HG02870 (cell line): ENCODE results near the gene FAM114A1.
A peak's percentile ranks its signal among the peaks of the same experiment; 100 is the strongest.

Source experiments
- ATAC-seq: cut with Tn5 transposase; IDR thresholded peaks from one replicate; pipeline ENCODE4 v1.9.1; 2021; ENCODE audit warnings: mild to moderate bottlenecking, moderate library complexity; ENCODE audit not compliant: unreplicated experiment

FAM114A1 gene

DNA sequence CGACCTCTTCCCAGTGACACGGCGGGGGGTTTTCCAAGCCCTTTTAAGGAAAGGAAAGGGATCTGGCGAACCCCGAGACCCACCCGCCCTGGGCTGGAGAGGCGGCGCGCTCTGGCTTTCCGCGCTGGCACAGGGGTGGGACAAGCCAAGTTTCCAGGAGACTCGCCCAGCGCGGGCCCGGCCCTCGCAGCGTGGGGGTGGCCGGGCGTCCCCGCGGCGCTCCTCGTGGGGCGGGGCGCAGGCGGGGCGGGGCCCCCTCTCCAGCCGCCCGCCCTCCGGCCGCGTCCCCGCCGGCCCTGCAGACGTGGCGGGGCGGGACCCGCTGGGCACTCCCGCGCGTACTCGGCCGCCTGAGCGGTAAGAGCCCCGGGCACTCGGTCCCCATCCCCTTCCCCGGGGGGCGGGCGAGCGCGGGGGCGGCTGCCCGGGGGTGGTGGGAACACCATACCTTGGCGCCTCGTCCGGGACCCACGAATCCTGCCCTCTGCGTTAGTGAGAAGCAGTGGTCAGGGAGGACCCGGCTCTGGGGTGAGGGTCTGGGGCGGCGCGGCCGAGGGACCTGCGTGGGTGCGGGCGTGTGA, at the start of gene FAM114A1:
FAM114A1 (plus strand) TSS at position 329 of the 581 bp plus-strand sequence. CDS start 10,273 bp downstream, outside the sequence.
- peak; percentile 77 for ATAC-seq

DNA sequence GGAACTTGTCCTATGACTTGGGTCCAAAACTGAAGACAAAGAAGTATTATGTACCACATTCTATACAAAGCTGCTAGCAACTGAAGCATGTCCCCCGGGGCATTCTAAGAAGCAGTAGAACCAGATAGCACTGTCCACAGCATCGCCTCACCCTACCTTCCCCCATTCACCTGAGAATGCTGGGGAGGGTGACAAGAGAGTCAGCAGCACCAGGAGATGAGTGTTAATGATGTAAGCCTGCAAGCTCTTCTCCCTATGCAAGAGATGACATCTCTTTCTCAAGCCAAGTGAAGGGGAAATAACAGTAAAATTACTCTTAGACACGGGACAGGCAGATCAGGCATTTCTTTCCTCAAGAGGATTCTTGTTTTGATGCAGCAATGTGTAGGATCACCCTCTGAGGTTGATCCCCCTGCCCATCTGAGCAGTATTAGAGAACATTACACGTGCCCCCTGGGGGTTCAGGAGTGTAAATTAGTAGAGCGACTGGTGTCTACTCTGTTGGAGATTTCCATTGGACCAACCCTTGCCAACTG, 49.1 kb upstream of the FAM114A1 start:
- peak; percentile 48 for ATAC-seq

DNA sequence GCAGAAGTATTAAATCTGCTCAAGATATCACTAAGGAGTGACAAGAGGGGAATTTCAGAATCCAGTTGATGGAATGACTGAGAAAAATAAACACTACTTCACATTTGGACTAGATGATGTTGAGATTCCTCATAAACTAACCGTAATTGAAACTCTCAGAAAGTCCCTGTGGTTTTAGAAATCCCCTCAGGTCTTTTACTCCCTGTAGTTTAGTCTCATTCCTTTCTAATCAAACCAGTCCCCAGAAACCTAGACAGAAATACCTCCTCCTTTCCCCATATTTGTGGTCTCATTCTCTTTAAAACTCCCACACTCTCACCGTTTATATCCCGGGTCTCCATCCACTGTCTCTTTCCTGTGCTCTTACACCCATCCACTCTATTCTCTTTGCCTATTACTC, 48.0 kb upstream of the FAM114A1 start:
- ATAC-seq: no peak

DNA sequence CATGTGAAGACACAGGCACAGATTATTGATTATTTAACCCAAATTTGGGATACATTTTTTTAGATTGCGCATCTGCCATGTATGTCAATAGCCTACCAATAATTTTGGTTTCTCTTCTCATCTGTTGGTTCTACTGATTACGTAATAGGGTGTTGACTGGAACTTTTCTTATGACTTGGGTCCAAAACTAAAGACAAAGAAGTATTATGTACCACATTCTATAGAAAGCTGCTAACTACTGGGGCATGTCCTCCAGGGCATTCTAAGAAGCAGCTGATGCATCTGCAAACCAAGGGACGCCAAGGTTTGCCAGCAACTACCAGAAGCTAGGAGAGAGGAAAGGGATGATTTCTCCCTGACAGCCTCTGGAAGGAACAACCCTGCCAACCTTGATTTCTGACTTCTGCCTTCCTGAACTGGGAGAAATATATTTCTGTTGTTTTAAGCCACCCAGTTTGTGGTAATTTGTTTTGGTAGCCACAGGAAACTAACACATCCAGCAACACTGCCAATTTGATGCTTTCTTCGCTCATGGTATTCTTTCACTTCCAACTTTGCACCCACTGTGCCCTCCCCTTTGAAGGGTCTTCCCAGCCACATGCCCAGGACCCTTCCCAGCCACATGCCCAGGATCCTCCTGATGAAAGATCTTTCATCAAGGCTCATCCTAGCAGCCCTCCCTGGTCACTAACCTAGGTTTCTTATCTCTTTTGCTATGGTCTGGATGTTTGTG, 47.1 kb upstream of the FAM114A1 start:
- ATAC-seq: no peak

DNA sequence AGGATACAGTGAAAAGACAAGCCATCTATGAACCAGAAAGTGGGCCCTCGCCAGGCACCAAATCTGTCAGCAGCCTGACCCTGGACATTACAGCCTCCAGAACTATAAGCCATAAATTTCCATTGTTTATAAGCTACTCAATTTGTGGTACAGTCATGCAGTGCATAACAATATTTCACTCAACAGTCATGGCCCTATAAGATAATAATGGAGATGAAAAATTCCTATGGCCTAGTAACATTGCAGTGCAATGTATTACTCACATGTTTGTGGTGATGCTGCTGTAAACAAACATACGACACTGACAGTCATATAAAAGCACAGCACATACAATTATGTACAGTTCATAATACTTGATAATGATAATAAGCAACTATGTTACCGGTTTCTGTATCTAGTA, 45.9 kb upstream of the FAM114A1 start:
- no peak for ATAC-seq

DNA sequence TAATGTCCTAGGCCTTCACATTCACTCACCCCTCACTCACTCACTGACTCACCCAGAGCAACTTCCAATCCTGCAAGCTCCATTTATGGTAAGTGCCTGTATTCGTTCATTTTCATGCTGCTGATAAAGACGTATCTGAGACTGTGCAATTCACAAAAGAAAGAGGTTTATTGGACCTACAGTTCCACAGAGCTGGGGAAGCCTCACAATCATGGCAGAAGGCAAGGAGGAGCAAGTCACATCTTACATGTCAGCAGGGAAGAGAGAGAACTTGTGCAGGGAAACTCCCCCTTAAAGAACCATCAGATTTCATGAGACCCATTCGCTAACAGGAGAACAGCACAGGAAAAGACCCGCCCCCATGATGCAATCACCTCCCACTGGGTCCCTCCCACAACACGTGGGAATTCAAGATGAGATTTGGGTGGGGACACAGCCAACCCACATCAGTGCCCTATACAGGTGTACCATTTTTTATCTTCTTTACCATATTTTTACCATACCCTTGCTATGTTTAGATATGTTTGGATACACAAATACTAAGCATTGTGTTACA, 44.8 kb upstream of the FAM114A1 start:
- no peak for ATAC-seq

DNA sequence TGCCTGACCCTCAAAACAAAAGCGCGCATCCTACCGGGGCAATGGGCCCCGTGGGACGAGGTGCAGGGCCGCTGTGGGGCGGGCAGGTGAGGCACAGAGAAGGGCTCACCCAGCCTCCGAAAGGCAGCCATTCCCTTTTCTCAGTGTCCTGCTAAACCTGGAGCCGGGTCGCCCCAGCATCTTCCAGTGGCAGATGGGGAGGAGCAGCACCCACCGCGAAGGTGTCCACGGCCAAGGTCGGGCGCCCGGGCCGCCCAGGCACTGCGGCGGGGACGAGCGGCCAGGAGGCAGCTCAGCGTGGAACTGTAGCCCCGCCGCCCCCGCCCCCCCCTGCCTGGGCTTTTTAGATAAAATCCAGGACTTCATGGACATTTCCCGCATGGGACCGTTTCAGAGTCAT, 43.8 kb upstream of the FAM114A1 start:
- no peak for ATAC-seq

DNA sequence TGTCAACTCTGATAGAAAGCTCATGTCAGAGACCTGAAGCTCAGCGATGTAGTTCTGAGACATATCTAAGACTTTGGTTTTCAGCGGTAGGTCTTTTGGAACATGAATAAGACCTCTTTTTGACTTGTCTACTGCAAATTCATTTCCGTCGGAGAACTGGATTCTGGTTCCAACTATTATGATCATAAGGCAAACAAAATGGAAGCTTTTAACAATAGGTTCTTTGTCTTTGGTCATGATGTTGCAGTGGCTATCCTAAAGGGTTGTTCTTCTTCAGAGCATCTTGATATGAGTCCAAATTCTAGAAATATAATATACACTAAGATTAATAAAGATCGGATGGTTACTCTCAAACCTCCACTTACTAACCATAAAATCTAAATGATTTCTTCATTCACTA, 38.4 kb upstream of the FAM114A1 start:
- ATAC-seq: no peak

DNA sequence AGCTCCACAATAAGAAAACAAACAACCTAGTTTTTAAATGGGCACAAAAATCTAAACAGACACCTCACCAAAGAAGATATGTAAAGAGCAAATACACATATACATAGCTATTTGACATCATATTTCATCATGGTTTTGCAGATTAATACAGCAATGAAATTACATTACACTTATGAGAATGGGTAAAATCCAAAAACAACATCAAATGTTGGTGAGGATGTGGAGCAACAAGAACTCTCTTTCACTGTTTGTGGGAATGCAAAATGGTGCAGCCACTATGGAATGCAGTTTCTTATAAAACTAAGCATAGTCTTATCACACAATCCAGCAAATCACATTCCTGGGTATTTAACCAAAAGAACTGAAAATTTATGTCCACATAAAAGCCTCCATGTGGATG, 36.0 kb upstream of the FAM114A1 start:
- ATAC-seq: no peak

DNA sequence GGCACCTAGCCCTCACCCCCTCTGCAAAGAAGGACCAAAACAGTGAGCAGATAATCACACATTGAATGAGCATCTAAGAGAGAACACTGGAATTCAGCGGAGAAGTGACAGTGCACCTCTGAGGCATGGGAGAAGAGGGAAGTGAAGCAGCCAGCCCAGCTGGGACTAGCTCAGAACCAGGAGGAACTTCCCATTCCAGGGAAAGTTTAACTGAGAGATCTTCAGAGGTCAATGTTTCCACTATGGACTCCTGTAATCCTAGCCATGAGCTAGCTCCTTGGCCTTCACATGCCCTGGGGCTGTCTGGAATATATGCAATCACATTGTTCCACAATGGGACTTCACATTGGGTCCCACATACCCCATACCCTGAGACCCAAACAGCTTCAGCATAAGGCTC, 35.4 kb upstream of the FAM114A1 start:
- ATAC-seq: no peak

DNA sequence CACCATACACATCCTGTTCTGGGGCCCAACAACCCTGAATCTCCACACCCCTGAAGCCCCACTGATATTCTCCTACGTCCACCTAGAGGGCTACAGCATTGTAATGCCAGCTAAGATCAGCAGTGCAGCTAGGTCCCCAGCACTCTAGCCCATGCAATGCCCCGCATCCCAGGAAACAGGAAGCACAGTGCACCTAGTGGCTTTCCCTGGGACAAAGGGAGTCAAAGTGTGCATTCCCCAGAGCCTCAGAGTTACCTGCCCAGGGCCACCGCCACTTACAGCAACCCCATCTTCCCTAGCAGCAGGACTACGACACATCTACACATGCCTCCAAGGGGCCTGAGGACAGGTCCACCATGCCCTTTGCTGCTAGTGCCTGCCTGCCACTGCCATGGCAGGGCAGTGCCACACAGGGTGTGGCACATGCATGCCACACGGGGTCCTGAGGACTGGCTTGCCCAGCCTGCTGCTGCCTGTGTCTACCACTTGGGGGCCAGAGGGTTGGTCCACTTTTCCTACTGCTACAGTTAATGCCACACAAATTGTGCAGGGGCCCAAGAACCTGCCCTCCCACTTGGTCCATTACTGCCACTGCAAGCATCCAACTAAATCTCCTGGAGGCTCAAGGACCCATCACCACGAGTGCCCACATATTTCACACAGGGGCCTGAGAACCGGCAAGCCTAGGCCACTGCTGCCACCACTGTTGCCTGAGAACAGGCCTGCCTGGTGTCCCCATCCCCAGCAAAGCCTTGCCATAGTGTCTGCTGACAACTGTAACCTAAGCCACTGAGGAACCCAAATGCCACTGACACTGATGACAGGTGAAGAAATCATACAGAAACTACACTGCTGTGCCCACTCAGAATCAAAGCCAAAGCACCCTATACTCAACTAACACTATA, 34.7 kb upstream of the FAM114A1 start:
- no peak for ATAC-seq

DNA sequence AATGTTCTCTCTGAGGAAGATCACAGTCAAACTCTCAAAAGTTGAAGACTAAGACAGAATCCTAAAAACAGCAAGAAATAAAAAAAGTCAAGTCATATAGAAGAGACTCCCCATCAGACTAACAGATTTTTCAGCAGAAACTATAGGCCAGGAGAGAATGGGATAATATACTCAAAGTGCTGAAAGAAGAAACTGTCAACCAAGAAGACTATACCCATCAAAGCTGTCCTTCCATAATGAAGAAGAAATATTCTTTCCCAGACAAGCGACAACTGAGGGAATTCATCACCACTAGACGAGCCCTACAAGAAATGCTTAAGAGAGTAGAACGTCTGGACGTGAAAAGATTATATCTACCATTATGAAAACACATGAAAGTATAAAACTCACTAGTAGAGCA, 33.0 kb upstream of the FAM114A1 start:
- no peak for ATAC-seq

DNA sequence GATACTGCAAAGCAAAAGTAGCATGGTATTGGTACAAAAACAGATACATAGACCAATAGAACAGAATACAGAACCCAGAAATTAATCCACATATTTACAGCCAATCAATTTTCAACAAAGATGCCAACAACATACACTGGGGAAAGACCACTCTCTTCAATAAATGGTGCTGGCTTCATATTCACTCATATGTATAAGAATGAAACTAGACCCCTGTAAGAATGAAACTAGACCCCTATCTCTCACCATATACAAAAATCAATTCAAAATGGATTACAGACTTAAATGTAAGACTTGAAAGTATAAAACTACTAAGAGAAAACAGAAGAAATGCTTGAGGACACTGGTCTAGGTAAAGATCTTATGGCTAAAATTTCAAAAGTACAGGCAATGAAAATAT, 30.3 kb upstream of the FAM114A1 start:
- no peak for ATAC-seq

DNA sequence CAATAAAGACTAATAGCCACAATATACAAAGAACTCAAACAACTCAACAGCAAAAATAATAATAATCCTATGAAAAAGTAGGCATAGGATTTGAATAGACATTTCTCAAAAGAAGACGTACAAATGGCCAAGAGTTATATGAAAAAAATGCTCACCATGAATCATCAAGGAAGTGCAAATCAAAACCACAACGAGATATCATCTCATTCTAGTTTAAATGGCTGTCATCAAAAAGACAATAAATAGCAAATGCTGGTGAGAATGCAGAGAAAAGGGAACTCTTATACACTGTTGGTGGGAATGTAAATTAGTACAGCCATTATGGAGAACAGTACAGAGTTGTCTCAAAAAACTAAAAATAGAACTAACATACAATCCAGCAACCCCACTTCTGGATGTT, 29.8 kb upstream of the FAM114A1 start:
- ATAC-seq: no peak

DNA sequence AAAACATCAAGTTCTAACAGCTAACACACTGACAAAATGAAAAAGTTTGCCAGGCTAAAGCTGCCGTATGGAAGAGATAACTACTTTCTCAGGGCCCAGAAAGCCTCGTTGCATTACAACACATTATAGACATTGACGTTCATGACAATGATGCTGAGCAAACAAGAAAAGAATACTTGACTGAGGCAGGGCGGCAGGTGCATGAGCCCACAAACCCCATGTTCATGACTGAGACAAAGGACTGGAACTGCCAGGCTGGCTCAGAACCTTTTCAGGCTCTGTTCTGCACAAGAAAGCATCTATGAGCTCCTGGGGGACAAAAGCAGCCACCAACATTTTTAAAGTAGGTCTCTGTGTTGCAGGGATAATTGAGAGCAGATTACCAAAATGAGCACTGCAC, 24.6 kb upstream of the FAM114A1 start:
- ATAC-seq: no peak

DNA sequence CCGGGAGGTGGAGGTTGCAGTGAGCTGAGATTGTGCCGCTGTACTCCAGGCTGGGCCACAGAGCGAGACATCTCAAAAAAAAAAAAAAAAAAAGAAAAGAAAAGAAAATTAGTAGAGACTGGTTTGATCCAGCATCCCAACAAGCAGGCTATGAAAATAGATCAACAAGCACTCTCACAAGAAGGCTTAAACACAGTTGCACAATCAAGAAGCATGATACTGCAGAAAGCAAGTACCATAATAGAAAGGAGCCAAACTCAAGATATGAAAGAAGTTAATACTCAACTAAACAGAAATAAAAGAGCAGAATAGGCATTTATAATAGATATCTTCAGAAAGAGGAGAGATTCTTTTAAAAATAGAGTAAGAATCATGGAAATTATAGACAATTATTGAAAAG, 21.6 kb upstream of the FAM114A1 start:
- no peak for ATAC-seq

DNA sequence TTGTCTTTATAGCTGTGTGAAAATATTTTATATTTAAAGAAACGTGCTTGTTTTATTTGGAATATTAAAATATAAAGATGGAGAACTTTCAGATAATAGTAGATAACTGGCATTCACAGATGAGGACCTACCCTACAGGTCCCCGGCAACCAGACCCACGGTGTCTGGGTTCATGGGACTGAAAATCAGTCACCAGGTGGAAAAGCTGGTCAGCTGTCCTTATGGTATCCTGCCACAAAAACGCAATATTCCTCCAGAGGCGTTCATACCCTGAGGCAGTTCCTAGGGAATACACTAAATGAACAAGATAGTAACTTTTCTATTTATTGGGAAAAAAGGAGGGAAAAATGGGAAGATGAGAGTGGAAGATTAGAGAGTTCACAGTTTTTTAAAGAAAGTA, 12.1 kb upstream of the FAM114A1 start:
- ATAC-seq: no peak

DNA sequence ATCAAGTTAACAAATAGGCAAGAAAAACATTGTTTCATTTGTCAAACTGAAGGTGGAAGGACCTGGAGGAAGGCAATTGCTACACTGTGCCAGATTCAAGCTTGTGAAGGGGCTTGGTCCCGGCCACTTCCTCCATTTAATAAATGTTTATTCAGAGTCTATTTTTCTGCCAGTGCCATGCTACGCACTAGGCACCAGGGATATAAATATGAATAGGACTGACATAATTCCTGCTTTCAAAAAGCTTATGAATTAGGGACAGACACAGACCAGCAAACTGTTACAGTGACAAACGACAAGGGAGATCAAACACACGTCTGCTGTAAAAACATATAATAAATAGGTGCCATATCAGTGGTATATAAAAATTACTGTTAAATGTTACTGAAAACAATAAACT, 11.6 kb upstream of the FAM114A1 start:
- no peak for ATAC-seq

DNA sequence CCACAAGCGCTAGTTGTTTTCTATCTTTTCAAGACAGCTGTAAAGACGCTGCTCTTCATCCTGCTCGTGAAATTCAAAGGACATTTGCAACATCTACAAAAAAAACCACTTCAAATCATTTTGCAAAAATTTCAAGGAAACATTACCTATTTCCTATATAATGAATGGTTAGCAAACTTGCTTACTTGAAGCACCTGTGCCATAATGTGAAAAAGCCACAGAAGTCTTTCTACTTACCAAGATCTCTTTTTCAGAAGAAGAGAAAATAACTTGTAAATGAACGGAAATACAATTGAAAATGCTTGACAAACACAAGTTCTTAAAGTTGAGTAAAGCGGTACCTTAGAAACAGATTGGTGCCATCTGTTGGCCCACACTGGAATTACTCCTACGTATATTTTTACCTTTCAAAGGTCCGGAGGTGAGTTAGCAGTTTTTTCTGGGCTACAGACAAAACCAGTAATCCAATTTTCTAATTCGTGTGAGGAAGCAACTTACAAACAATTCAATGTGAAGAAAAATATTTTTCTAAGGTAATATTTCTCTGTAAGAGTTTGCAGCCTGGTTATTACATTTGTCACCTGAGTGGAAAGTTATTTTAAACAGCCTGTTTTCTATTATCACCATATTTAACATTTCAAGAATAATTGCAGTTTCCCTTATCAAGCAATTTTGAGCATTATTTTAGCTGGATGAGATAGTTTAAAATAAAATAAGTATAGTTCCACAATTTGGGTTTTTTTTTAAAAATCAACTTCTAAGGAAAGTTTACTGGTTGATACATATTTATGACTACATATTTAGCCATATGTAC, 10.9 kb upstream of the FAM114A1 start, which contains the start of gene TLR6:
TLR6 (minus strand) TSS at position 294 of the 814 bp plus-strand sequence. CDS start 27,344 bp downstream, outside the sequence.
- ATAC-seq: no peak
